Measurements from ENCODE around the gene WDR70. TPM values are rescaled to one million over a fixed set of nuclear protein-coding genes. Genes with fewer than 3 reads are reported as not detected.
"Not testable (repeated sequence)": the region's sequence is repeated elsewhere in the genome, so short reads cannot be mapped to it uniquely, and the experiment has no call there.

The WDR70 gene
- total RNA-seq, 4 donors from 2014 or later = 25.3 to 122 (median 48.8) TPM

GRCh38 chr5:37514946-37515345, 135.8 kb downstream of the WDR70 start:
- DNase-seq = no peak
- no peaks in the 10 kb centered on the region for H3K4me1 ChIP-seq
- H3K27ac ChIP-seq = no peak overlapping the region
- TF ChIP-seq POLR2A (IDR thresholded peaks at IDR 0.05) = no peak
- TF ChIP-seq, protein P1, sequence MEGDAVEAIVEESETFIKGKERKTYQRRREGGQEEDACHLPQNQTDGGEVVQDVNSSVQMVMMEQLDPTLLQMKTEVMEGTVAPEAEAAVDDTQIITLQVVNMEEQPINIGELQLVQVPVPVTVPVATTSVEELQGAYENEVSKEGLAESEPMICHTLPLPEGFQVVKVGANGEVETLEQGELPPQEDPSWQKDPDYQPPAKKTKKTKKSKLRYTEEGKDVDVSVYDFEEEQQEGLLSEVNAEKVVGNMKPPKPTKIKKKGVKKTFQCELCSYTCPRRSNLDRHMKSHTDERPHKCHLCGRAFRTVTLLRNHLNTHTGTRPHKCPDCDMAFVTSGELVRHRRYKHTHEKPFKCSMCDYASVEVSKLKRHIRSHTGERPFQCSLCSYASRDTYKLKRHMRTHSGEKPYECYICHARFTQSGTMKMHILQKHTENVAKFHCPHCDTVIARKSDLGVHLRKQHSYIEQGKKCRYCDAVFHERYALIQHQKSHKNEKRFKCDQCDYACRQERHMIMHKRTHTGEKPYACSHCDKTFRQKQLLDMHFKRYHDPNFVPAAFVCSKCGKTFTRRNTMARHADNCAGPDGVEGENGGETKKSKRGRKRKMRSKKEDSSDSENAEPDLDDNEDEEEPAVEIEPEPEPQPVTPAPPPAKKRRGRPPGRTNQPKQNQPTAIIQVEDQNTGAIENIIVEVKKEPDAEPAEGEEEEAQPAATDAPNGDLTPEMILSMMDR (IDR thresholded peaks at IDR 0.05) = no peak
- H3K4me3 ChIP-seq = no peak overlapping the region
- intact Hi-C loops (cut with DNase I; ENCODE audit: low total_unique reads) = no loop called here
- no peaks in the 10 kb centered on the region for H3K36me3 ChIP-seq
- no peaks in the 10 kb centered on the region for H3K27me3 ChIP-seq
- no peaks in the 10 kb centered on the region for H3K9me3 ChIP-seq

GRCh38 chr5:37517686-37518085, 138.6 kb downstream of the WDR70 start:
- H3K27me3 ChIP-seq = no peaks in the 10 kb centered on the region
- no peak overlapping the region for H3K4me3 ChIP-seq
- DNase-seq = no peak
- TF ChIP-seq, protein P1 (IDR thresholded peaks at IDR 0.05) = no peak
- no peak for TF ChIP-seq POLR2A (IDR thresholded peaks at IDR 0.05)
- H3K36me3 ChIP-seq = no peaks in the 10 kb centered on the region
- intact Hi-C loops (cut with DNase I; ENCODE audit: low total_unique reads) = no loop called here
- no peaks in the 10 kb centered on the region for H3K4me1 ChIP-seq
- H3K9me3 ChIP-seq = no peaks in the 10 kb centered on the region
- H3K27ac ChIP-seq = no peak overlapping the region

- H3K27ac ChIP-seq; intact Hi-C loops (cut with DNase I; ENCODE audit: low total_unique reads); DNase-seq; H3K9me3 ChIP-seq; H3K36me3 ChIP-seq; H3K27me3 ChIP-seq; H3K4me3 ChIP-seq; H3K4me1 ChIP-seq: not testable (repeated sequence)
Measured at GRCh38 chr5:37518356-37518755, 139.2 kb downstream of the WDR70 start.

- H3K36me3 ChIP-seq = no peaks in the 10 kb centered on the region
- no peak overlapping the region for H3K4me3 ChIP-seq
- intact Hi-C loops (cut with DNase I; ENCODE audit: low total_unique reads) = no loop called here
- no peaks in the 10 kb centered on the region for H3K27me3 ChIP-seq
- no peak overlapping the region for H3K27ac ChIP-seq
- no peaks in the 10 kb centered on the region for H3K9me3 ChIP-seq
- no peak for TF ChIP-seq POLR2A (IDR thresholded peaks at IDR 0.05)
- no peaks in the 10 kb centered on the region for H3K4me1 ChIP-seq
- DNase-seq = no peak
Measured at GRCh38 chr5:37519304-37519703, 140.2 kb downstream of the WDR70 start.

DNA sequence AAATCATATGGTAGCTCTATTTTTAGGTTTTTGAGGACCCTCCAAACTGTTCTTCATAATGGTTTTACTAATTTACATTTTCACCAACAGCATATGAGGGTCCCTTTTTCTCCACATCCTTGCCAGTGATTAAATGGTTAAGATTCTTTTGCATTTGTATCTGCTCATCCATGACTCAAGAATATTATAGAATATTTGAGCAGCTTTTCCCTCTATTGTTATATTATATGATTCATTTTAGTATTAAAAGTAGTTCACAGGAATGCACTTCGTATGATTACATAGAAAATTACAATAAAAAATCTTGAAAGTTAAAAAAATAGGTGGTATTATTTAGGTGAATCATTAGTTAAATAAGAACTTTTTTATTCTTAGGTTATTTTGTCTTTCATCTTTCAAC, 140.7 kb downstream of the WDR70 start:
- no peak overlapping the region for H3K27ac ChIP-seq
- TF ChIP-seq POLR2A (IDR thresholded peaks at IDR 0.05) = no peak
- TF ChIP-seq, protein P1 (IDR thresholded peaks at IDR 0.05) = no peak
- no peaks in the 10 kb centered on the region for H3K4me1 ChIP-seq
- H3K27me3 ChIP-seq = no peaks in the 10 kb centered on the region
- H3K4me3 ChIP-seq = no peak overlapping the region
- H3K36me3 ChIP-seq = no peaks in the 10 kb centered on the region
- intact Hi-C loops (cut with DNase I; ENCODE audit: low total_unique reads) = no loop called here
- H3K9me3 ChIP-seq = no peaks in the 10 kb centered on the region
- no peak for DNase-seq

DNA sequence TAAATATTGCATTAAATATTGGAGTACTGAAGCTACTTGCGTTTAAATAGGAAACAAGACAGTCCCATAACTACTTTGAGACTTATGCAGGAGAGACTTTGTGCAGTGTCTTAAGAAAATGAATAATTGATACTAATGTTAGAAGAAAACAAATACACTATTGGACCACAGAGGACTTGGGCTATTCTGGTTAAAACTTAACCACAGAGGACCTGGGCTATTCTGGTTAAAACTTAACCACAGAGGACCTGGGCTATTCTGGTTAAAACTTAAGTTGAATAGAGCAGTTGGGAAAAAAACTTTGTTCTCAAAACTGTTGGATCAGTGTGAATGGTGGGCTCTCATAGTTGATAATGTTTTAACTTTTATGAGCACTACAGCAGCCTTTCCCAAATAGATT, 141.7 kb downstream of the WDR70 start:
- intact Hi-C loops (cut with DNase I; ENCODE audit: low total_unique reads) = no loop called here
- Histone ChIP-seq H3K36me3 (no peaks in the 10 kb centered on the region), H3K27ac (no peak overlapping the region), H3K4me1 (no peaks in the 10 kb centered on the region), H3K27me3 (no peaks in the 10 kb centered on the region), H3K4me3 (no peak overlapping the region), H3K9me3 (no peaks in the 10 kb centered on the region)
- DNase-seq = no peak
- TF ChIP-seq, protein P1 (IDR thresholded peaks at IDR 0.05) = no peak
- TF ChIP-seq POLR2A (IDR thresholded peaks at IDR 0.05) = no peak

Measured in uterus (tissue), 4 donors.